Lower lobe of right lung (tissue), 2 donors: ENCODE measurements around the gene ZNF383. TPM values are rescaled to one million over a fixed set of nuclear protein-coding genes. Genes with fewer than 3 reads are reported as not detected.

ENCODE experiments used
- ATAC-seq, 2 donors: fragments of 200-7000 bp; cut with Tn5 transposase; one replicate each; pipeline ENCODE4 v1.9.1; 2020 to 2022; ENCODE audit warnings: mild to moderate bottlenecking in 2 of 2, moderate library complexity in 2 of 2
- DNase-seq: peaks from one replicate; pipeline ENCODE4 v3.0.0-alpha.2; 2020
- H3K27ac ChIP-seq: fragments of 200-600 bp; one replicate; pipeline ENCODE4 v1.8.0; 2022
- H3K27me3 ChIP-seq: fragments of 200-600 bp; one replicate; pipeline ENCODE4 v1.8.0; 2022; ENCODE audit warnings: low read depth
- H3K36me3 ChIP-seq: fragments of 200-600 bp; one replicate; pipeline ENCODE4 v1.8.0; 2022; ENCODE audit warnings: mild to moderate bottlenecking
- H3K4me1 ChIP-seq: fragments of 200-600 bp; one replicate; pipeline ENCODE4 v1.8.0; 2022
- H3K4me3 ChIP-seq: fragments of 200-600 bp; one replicate; pipeline ENCODE4 v1.8.0; 2022; ENCODE audit warnings: mild to moderate bottlenecking
- H3K9me3 ChIP-seq: fragments of 200-600 bp; one replicate; pipeline ENCODE4 v1.8.0; 2022
- intact Hi-C: fragments of 100-400 bp; cut with DNase I; formaldehyde crosslinking; loops from one replicate; pipeline ENCODE4 v1.11.0; 2022
- total RNA-seq: library from RNA; stranded (reverse); fragmentation: NEBNext Ultra II Directional; extraction: Animal tissue kit (Norgen Biotek cat#: 25700); gene quantifications from one replicate; pipeline ENCODE4 v1.2.1, GENCODE V29; 2021
- TF ChIP-seq, protein P1 (sequence below): fragments of 200-600 bp; IDR thresholded peaks from one replicate; pipeline ENCODE4 v1.8.0; 2022; ENCODE audit warnings: antibody characterized with exemption, mild to moderate bottlenecking
- donor health status: DM: no; HTN: yes; CAD: no; lungs with severe emphysema.

ZNF383 gene
- total RNA-seq, 1 donor from 2014 or later: 12.0 TPM

GRCh38 chr19:37217480-37217774 is 587 bp upstream of the ZNF383 start:
- Histone ChIP-seq H3K9me3 (no peaks in the 10 kb centered on the region), H3K27me3 (no peaks in the 10 kb centered on the region), H3K4me3 (peak overlapping the region; percentile 81), H3K27ac (peak overlapping the region; percentile 89), H3K4me1 (peaks cover 5% of the 10 kb centered on the region), H3K36me3 (peaks cover 11% of the 10 kb centered on the region)
- ATAC-seq: no peak
- no peak for DNase-seq
- TF ChIP-seq, protein P1, sequence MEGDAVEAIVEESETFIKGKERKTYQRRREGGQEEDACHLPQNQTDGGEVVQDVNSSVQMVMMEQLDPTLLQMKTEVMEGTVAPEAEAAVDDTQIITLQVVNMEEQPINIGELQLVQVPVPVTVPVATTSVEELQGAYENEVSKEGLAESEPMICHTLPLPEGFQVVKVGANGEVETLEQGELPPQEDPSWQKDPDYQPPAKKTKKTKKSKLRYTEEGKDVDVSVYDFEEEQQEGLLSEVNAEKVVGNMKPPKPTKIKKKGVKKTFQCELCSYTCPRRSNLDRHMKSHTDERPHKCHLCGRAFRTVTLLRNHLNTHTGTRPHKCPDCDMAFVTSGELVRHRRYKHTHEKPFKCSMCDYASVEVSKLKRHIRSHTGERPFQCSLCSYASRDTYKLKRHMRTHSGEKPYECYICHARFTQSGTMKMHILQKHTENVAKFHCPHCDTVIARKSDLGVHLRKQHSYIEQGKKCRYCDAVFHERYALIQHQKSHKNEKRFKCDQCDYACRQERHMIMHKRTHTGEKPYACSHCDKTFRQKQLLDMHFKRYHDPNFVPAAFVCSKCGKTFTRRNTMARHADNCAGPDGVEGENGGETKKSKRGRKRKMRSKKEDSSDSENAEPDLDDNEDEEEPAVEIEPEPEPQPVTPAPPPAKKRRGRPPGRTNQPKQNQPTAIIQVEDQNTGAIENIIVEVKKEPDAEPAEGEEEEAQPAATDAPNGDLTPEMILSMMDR: no peak
- intact Hi-C loops: no loop called here

- ATAC-seq: peak in 1 of 2 donors; percentile 2
These were observed 550 bp downstream of the ZNF383 start for GRCh38 chr19:37218592-37218935.

GRCh38 chr19:37220383-37220782 is 2.4 kb downstream of the ZNF383 start:
- H3K36me3 ChIP-seq: peaks cover 18% of the 10 kb centered on the region
- ATAC-seq: no peak

More at GRCh38 chr19:37218592-37218935, 550 bp downstream of the ZNF383 start:
- TF ChIP-seq, protein P1: no peak
- peaks cover 11% of the 10 kb centered on the region for H3K36me3 ChIP-seq
- H3K9me3 ChIP-seq: no peaks in the 10 kb centered on the region
- DNase-seq: no peak
- H3K27me3 ChIP-seq: no peaks in the 10 kb centered on the region
- H3K27ac ChIP-seq: peak overlapping the region; percentile 89
- H3K4me1 ChIP-seq: peaks cover 5% of the 10 kb centered on the region
- H3K4me3 ChIP-seq: peak overlapping the region; percentile 81
- intact Hi-C loops: no loop called here

GRCh38 chr19:37221136-37221535 is 3.1 kb downstream of the ZNF383 start:
- TF ChIP-seq, protein P1: no peak

More at GRCh38 chr19:37220383-37220782, 2.4 kb downstream of the ZNF383 start:
- H3K27me3 ChIP-seq: no peaks in the 10 kb centered on the region
- peaks cover 5% of the 10 kb centered on the region for H3K4me1 ChIP-seq
- H3K9me3 ChIP-seq: peaks cover 1% of the 10 kb centered on the region
- TF ChIP-seq, protein P1: no peak
- intact Hi-C loops: no loop called here
- DNase-seq: no peak
- no peak overlapping the region for H3K4me3 ChIP-seq
- no peak overlapping the region for H3K27ac ChIP-seq

DNA sequence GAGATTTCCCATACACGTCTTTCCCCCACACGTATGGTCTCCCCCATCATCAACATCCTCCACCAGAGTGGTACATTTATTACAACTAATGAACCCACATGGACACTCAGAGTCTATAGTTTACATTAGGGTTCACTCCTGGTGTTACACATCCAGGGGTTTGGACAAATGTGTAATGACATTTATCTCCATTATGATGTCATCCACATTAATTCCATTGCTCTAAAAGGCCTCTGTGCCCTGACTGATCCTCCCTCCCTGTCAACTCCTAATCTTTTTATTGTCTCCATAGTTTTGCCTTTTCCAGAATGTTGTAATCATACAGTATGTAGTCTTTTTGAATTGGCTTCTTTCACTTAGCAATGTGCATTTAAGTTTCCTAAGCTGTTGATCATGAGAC is 8.2 kb downstream of the ZNF383 start:
- Histone ChIP-seq H3K4me3 (no peak overlapping the region), H3K27ac (no peak overlapping the region), H3K36me3 (peaks cover 62% of the 10 kb centered on the region), H3K27me3 (no peaks in the 10 kb centered on the region), H3K4me1 (no peaks in the 10 kb centered on the region), H3K9me3 (peaks cover 39% of the 10 kb centered on the region)
- ATAC-seq: no peak
- intact Hi-C loops: no loop called here
- TF ChIP-seq, protein P1: no peak
- no peak for DNase-seq

More at GRCh38 chr19:37221136-37221535, 3.1 kb downstream of the ZNF383 start:
- ATAC-seq: no peak
- peaks cover 25% of the 10 kb centered on the region for H3K36me3 ChIP-seq
- intact Hi-C loops: no loop called here
- H3K4me1 ChIP-seq: peaks cover 5% of the 10 kb centered on the region
- H3K27ac ChIP-seq: no peak overlapping the region
- H3K27me3 ChIP-seq: no peaks in the 10 kb centered on the region
- no peak overlapping the region for H3K4me3 ChIP-seq
- H3K9me3 ChIP-seq: peaks cover 5% of the 10 kb centered on the region
- no peak for DNase-seq

GRCh38 chr19:37227996-37228395 is 10.0 kb downstream of the ZNF383 start:
- Histone ChIP-seq H3K27ac (no peak overlapping the region), H3K4me1 (no peaks in the 10 kb centered on the region), H3K9me3 (peaks cover 48% of the 10 kb centered on the region), H3K4me3 (no peak overlapping the region), H3K27me3 (no peaks in the 10 kb centered on the region), H3K36me3 (peaks cover 78% of the 10 kb centered on the region)
- DNase-seq: no peak
- no peak for ATAC-seq
- intact Hi-C loops: no loop called here
- TF ChIP-seq, protein P1: peak; percentile 48
